HepG2 (cell line): Measurements from ENCODE around the gene SUPT4H1. TPM values are rescaled to one million over a fixed set of nuclear protein-coding genes. Genes with fewer than 3 reads are reported as not detected.
A peak's percentile ranks its signal among the peaks of the same experiment; 100 is the strongest.

Source experiments
- EED ChIP-seq: sonication (generic); formaldehyde crosslinking; IDR thresholded peaks from 2 replicates; pipeline ENCODE4 v1.5.0; 2020; ENCODE audit warnings: mild to moderate bottlenecking, missing genetic modification reagents
- FOXA3 ChIP-seq: IDR thresholded peaks from 2 replicates; pipeline ENCODE4 v1.6.1; 2016; ENCODE audit warnings: missing genetic modification reagents, missing compliant biosample characterization
- FUBP1 ChIP-seq: sonication (generic); formaldehyde crosslinking; IDR thresholded peaks from 2 replicates; pipeline ENCODE4 v1.5.1; 2020; ENCODE audit warnings: missing genetic modification reagents, mild to moderate bottlenecking, borderline replicate concordance
- HNF4G ChIP-seq, 2 experiments: sonication (generic) in 1 of 2; formaldehyde crosslinking in 1 of 2; IDR thresholded peaks; 2 replicates each; pipeline versions ENCODE4 v1.4.0 to v1.6.1; 2011 to 2020; ENCODE audit warnings: borderline replicate concordance in 2 of 2, low read depth in 2 of 2, mild to moderate bottlenecking in 2 of 2, low read length in 1 of 2, missing genetic modification reagents in 1 of 2, moderate library complexity in 1 of 2
- HOXA7 ChIP-seq: sonication (generic); formaldehyde crosslinking; IDR thresholded peaks from 2 replicates; pipeline ENCODE4 v1.8.1; 2022; ENCODE audit warnings: mild to moderate bottlenecking, missing genetic modification reagents, moderate library complexity
- LCORL ChIP-seq, 2 experiments: fragments of 450-650 bp in 1 of 2; sonication (generic) in 1 of 2; formaldehyde crosslinking in 1 of 2; IDR thresholded peaks; 2 replicates each; pipeline versions ENCODE4 v1.5.0 to v1.6.1; 2017 to 2020; ENCODE audit warnings: antibody characterized with exemption in 1 of 2, missing genetic modification reagents in 1 of 2
- MAFG ChIP-seq: sonication (generic); formaldehyde crosslinking; IDR thresholded peaks from 2 replicates; pipeline ENCODE4 v1.5.1; 2020; ENCODE audit warnings: mild to moderate bottlenecking, missing genetic modification reagents
- MIER2 ChIP-seq: IDR thresholded peaks from 2 replicates; pipeline ENCODE4 v1.6.1; 2016; ENCODE audit warnings: missing biosample characterization, missing genetic modification reagents
- NFIB ChIP-seq: sonication (generic); formaldehyde crosslinking; IDR thresholded peaks from 2 replicates; pipeline ENCODE4 v1.9.0; 2021; ENCODE audit warnings: missing genetic modification reagents, mild to moderate bottlenecking, borderline replicate concordance
- PLRG1 ChIP-seq: fragments of 450-650 bp; conservative IDR thresholded peaks from 2 replicates; pipeline ENCODE4 v1.6.1; 2016
- POGZ ChIP-seq: sonication (generic); formaldehyde crosslinking; IDR thresholded peaks from 2 replicates; pipeline ENCODE4 v1.4.0; 2020; ENCODE audit warnings: mild to moderate bottlenecking, missing genetic modification reagents
- REST ChIP-seq, 2 experiments: IDR thresholded peaks; 2 replicates each; pipeline ENCODE4 v1.6.1; 2011 to 2012; ENCODE audit warnings: low read length in 2 of 2, borderline replicate concordance in 1 of 2, low read depth in 1 of 2, mild to moderate bottlenecking in 1 of 2, moderate library complexity in 1 of 2
- SIN3B ChIP-seq: fragments of 150-350 bp; IDR thresholded peaks from 2 replicates; pipeline ENCODE4 v1.6.1; 2014; ENCODE audit warnings: low read length
- TIGD3 ChIP-seq: sonication (generic); formaldehyde crosslinking; IDR thresholded peaks from 2 replicates; pipeline ENCODE4 v1.5.1; 2020; ENCODE audit warnings: mild to moderate bottlenecking, missing genetic modification reagents, borderline replicate concordance
- ZBTB20 ChIP-seq: sonication (generic); formaldehyde crosslinking; IDR thresholded peaks from 2 replicates; pipeline ENCODE4 v1.8.1; 2023; ENCODE audit warnings: missing genetic modification reagents, low read depth, mild to moderate bottlenecking, borderline replicate concordance
- ZBTB3 ChIP-seq: sonication (generic); formaldehyde crosslinking; IDR thresholded peaks from 2 replicates; pipeline ENCODE4 v1.4.0; 2020; ENCODE audit warnings: low read depth, mild to moderate bottlenecking, moderate library complexity, missing genetic modification reagents, borderline replicate concordance
- ZNF12 ChIP-seq: sonication (generic); formaldehyde crosslinking; IDR thresholded peaks from 2 replicates; pipeline ENCODE4 v1.5.0; 2020; ENCODE audit warnings: missing genetic modification reagents
- ZNF121 ChIP-seq: sonication (generic); formaldehyde crosslinking; IDR thresholded peaks from 2 replicates; pipeline ENCODE4 v1.5.0; 2020; ENCODE audit warnings: mild to moderate bottlenecking, missing genetic modification reagents
- ZNF30 ChIP-seq: sonication (generic); formaldehyde crosslinking; IDR thresholded peaks from 2 replicates; pipeline ENCODE4 v1.5.0; 2020; ENCODE audit warnings: mild to moderate bottlenecking, missing genetic modification reagents
- ZNF598 ChIP-seq: sonication (generic); formaldehyde crosslinking; IDR thresholded peaks from 2 replicates; pipeline ENCODE4 v1.5.1; 2020; ENCODE audit warnings: mild to moderate bottlenecking, missing genetic modification reagents, borderline replicate concordance
- ZNF615 ChIP-seq: sonication (generic); formaldehyde crosslinking; IDR thresholded peaks from 2 replicates; pipeline ENCODE4 v1.5.0; 2020; ENCODE audit warnings: mild to moderate bottlenecking, missing genetic modification reagents, borderline replicate concordance
- ZNF629 ChIP-seq: sonication (generic); formaldehyde crosslinking; conservative IDR thresholded peaks from 2 replicates; pipeline ENCODE4 v1.5.0; 2020; ENCODE audit warnings: missing genetic modification reagents
- ZSCAN12 ChIP-seq: sonication (generic); formaldehyde crosslinking; IDR thresholded peaks from 2 replicates; pipeline ENCODE4 v1.9.0; 2021; ENCODE audit warnings: mild to moderate bottlenecking, missing genetic modification reagents
- polyA plus RNA-seq, 8 experiments: library from polyadenylated mRNA; depleted of rRNA in 3 of 8; stranded (reverse) in 7 of 8; unstranded in 1 of 8; fragments of >200 nt; fragmentation: Illumina TruSeq in 4 of 8; extraction: Trizol in 4 of 8; gene quantifications; 2 replicates each; pipeline versions ENCODE4 v1.2.1 to v1.2.3, GENCODE V29; 2011 to 2016; ENCODE audit warnings: low read depth in 4 of 8, missing spikeins in 1 of 8, mixed read lengths in 1 of 8; ENCODE audit not compliant: insufficient read depth in 1 of 8
- total RNA-seq, 5 experiments: library from RNA; depleted of rRNA; stranded (reverse); fragments of >200 nt; fragmentation: Illumina TruSeq; extraction: Trizol; gene quantifications; 2 replicates each; pipeline ENCODE4 v1.2.3, GENCODE V29; 2016; ENCODE audit warnings: low read depth in 1 of 5

Gene SUPT4H1
- total and polyA plus RNA-seq, 2 of the 13 experiments (the other 11 are each of a cell fraction or from before 2014, with no cell fraction given): 155 to 244 TPM

GRCh38 chr17:58394534-58395223, 42.7 kb upstream of the SUPT4H1 start (continued):
- no peak for TF ChIP-seq REST (IDR thresholded peaks at IDR 0.05; ENCODE audit: borderline replicate concordance in 1 of 2, low read depth in 1 of 2, low read length in 2 of 2)
- no peak for TF ChIP-seq EED (CRISPR knock-in tag)
- TF ChIP-seq PLRG1: no peak
- peak; percentile 74 for TF ChIP-seq FOXA3 (CRISPR knock-in tag)
- TF ChIP-seq POGZ: no peak; the same call in 1 of the 2 replicates
- TF ChIP-seq MAFG (CRISPR knock-in tag): no peak
- TF ChIP-seq TIGD3 (CRISPR knock-in tag): no peak
- TF ChIP-seq ZNF598 (CRISPR knock-in tag): no peak
- TF ChIP-seq ZNF121 (CRISPR knock-in tag): no peak
- no peak for TF ChIP-seq ZNF12 (CRISPR knock-in tag)
- TF ChIP-seq MIER2 (CRISPR knock-in tag): peak; percentile 81
- TF ChIP-seq NFIB (CRISPR knock-in tag): no peak
- TF ChIP-seq ZNF615 (CRISPR knock-in tag): no peak; the same call in 1 of the 2 replicates
- 0 out of 2 replicates have a peak, but pooled peaks have one; percentile 27 for TF ChIP-seq ZBTB20
- TF ChIP-seq ZNF30: no peak
- TF ChIP-seq HOXA7 (CRISPR knock-in tag): no peak
- 0 out of 2 replicates have a peak, but pooled peaks have one; percentile 72 for TF ChIP-seq FUBP1
- TF ChIP-seq HNF4G (IDR thresholded peaks at IDR 0.05; ENCODE audit: borderline replicate concordance, low read depth, low read length): peak; percentile 83
- no peak; the same call in 1 of the 2 replicates for TF ChIP-seq HNF4G (CRISPR knock-in tag; IDR thresholded peaks at IDR 0.05; ENCODE audit: borderline replicate concordance, low read depth)
- 0 out of 2 replicates have a peak, but pooled peaks have one; percentile 17 for TF ChIP-seq ZNF629
- no peak; the same call in 1 of the 2 replicates for TF ChIP-seq ZBTB3
- TF ChIP-seq LCORL (IDR thresholded peaks at IDR 0.05): peak; percentile 70
- peak; percentile 75; the same call in 1 of the 2 replicates for TF ChIP-seq LCORL (CRISPR knock-in tag; IDR thresholded peaks at IDR 0.05)
- TF ChIP-seq SIN3B: no peak
- no peak for TF ChIP-seq ZSCAN12 (CRISPR knock-in tag)
